IMR-90 (cell line): ENCODE measurements around the gene RAI1. TPM values are rescaled to one million over a fixed set of nuclear protein-coding genes. Genes with fewer than 3 reads are reported as not detected.

Experiments used
- ATAC-seq: fragments of 200-7000 bp; cut with Tn5 transposase; 2 replicates; pipeline ENCODE4 v1.9.1; 2020; ENCODE audit warnings: low read depth, mild to moderate bottlenecking, moderate library complexity
- BruUV-seq: library from RNA; stranded (reverse); fragments of 400-500 nt; replicated peaks from 2 replicates; lab custom pipeline; 2021; lab: Mats Ljungman, UMichigan
- CTCF ChIA-PET: fragments of 300-600 bp; formaldehyde crosslinking; extraction: SDS; loops from one replicate; lab custom pipeline; 2021; ENCODE audit warnings: antibody characterized with exemption; lab: Yijun Ruan, JAX
- POLR2A ChIA-PET: fragments of 300-600 bp; sonication (Branson Sonifier 250); formaldehyde crosslinking; loops from one replicate; lab custom pipeline; 2022; ENCODE audit warnings: antibody characterized with exemption; ENCODE audit not compliant: unreplicated experiment; lab: Charles Lee
- DNase-seq: peaks from one replicate; pipeline ENCODE4 v3.0.0; 2013
- H2AFZ ChIP-seq: replicated peaks from 2 replicates; pipeline ENCODE3; 2013; ENCODE audit warnings: low read length, mild to moderate bottlenecking; ENCODE audit not compliant: poor library complexity
- H2AK5ac ChIP-seq: 2 replicates; pipeline ENCODE4 v1.6.1; 2013; ENCODE audit warnings: low read depth, low read length, inconsistent platforms
- H2AK9ac ChIP-seq: replicated peaks from 2 replicates; pipeline ENCODE3; 2013; ENCODE audit warnings: mild to moderate bottlenecking, low read depth, low read length, moderate library complexity; ENCODE audit not compliant: poor library complexity
- H2BK120ac ChIP-seq: 2 replicates; pipeline ENCODE4 v1.6.1; 2013; ENCODE audit warnings: low read depth, low read length, inconsistent platforms
- H2BK15ac ChIP-seq: 3 replicates; pipeline ENCODE4 v1.6.1; 2013; ENCODE audit warnings: low read depth, low read length, inconsistent platforms
- H2BK20ac ChIP-seq: 2 replicates; pipeline ENCODE4 v1.6.1; 2013; ENCODE audit warnings: low read depth, mild to moderate bottlenecking, inconsistent platforms, low read length, moderate library complexity
- H2BK5ac ChIP-seq: 2 replicates; pipeline ENCODE4 v1.6.1; 2013; ENCODE audit warnings: mild to moderate bottlenecking, low read depth, low read length, inconsistent platforms; ENCODE audit not compliant: poor library complexity, severe bottlenecking
- H3K14ac ChIP-seq: replicated peaks from 2 replicates; pipeline ENCODE4 v1.6.1; 2013; ENCODE audit warnings: low read depth, low read length, inconsistent platforms
- H3K18ac ChIP-seq: 2 replicates; pipeline ENCODE4 v1.6.1; 2013; ENCODE audit warnings: low read depth, low read length, control low read depth
- H3K23ac ChIP-seq: 2 replicates; pipeline ENCODE4 v1.6.1; 2013; ENCODE audit warnings: low read depth, low read length, inconsistent platforms
- H3K27ac ChIP-seq: 2 replicates; pipeline ENCODE4 v1.5.1; 2013; ENCODE audit warnings: mild to moderate bottlenecking, control low read depth, low read length; ENCODE audit not compliant: insufficient read depth
- H3K27me3 ChIP-seq: 2 replicates; pipeline ENCODE4 v1.6.1; 2013; ENCODE audit warnings: low read length; ENCODE audit not compliant: control insufficient read depth, insufficient read depth
- H3K36me3 ChIP-seq: 2 replicates; pipeline ENCODE4 v1.6.1; 2013; ENCODE audit warnings: low read length, mixed read lengths; ENCODE audit not compliant: control insufficient read depth, insufficient read depth
- H3K4ac ChIP-seq: 2 replicates; pipeline ENCODE4 v1.6.1; 2013; ENCODE audit warnings: low read depth, low read length, inconsistent platforms
- H3K4me1 ChIP-seq: 2 replicates; pipeline ENCODE4 v1.6.1; 2013; ENCODE audit warnings: low read length, mixed read lengths; ENCODE audit not compliant: control insufficient read depth, insufficient read depth
- H3K4me2 ChIP-seq: 2 replicates; pipeline ENCODE4 v1.6.1; 2013; ENCODE audit warnings: low read depth, mild to moderate bottlenecking, control low read depth, low read length, moderate library complexity
- H3K4me3 ChIP-seq: 2 replicates; pipeline ENCODE4 v1.5.1; 2013; ENCODE audit warnings: low read depth, mild to moderate bottlenecking, control low read depth, low read length, moderate library complexity; ENCODE audit not compliant: insufficient read depth
- H3K56ac ChIP-seq: 2 replicates; pipeline ENCODE4 v1.6.1; 2013; ENCODE audit warnings: low read length, inconsistent platforms; ENCODE audit not compliant: insufficient read depth; ENCODE audit errors: extremely low read depth
- H3K79me1 ChIP-seq, 2 experiments: 2 replicates each; pipeline ENCODE4 v1.6.1; 2013; ENCODE audit warnings: low read length in 2 of 2, inconsistent platforms in 1 of 2, low read depth in 1 of 2
- H3K9ac ChIP-seq: 2 replicates; pipeline ENCODE4 v1.6.1; 2013; ENCODE audit warnings: low read depth, low read length, control low read depth
- H3K9me1 ChIP-seq: 2 replicates; pipeline ENCODE4 v1.6.1; 2013; ENCODE audit warnings: low read length, inconsistent platforms; ENCODE audit not compliant: insufficient read depth
- H3K9me3 ChIP-seq: 2 replicates; pipeline ENCODE4 v1.6.1; 2013; ENCODE audit warnings: low read length; ENCODE audit not compliant: control insufficient read depth, insufficient read depth
- H4K20me1 ChIP-seq: 2 replicates; pipeline ENCODE4 v1.6.1; 2013; ENCODE audit warnings: low read length, inconsistent platforms; ENCODE audit not compliant: insufficient read depth
- H4K5ac ChIP-seq: 2 replicates; pipeline ENCODE4 v1.6.1; 2013; ENCODE audit warnings: mild to moderate bottlenecking, low read depth, low read length, control low read depth
- H4K8ac ChIP-seq, 2 experiments: 2 replicates each; pipeline ENCODE4 v1.6.1; 2013; ENCODE audit warnings: low read depth in 2 of 2, low read length in 2 of 2, control low read depth in 1 of 2, inconsistent platforms in 1 of 2
- H4K91ac ChIP-seq: 2 replicates; pipeline ENCODE4 v1.6.1; 2013; ENCODE audit warnings: low read depth, low read length, inconsistent platforms; ENCODE audit not compliant: insufficient read depth
- BHLHE40 ChIP-seq: fragments of 150-350 bp; IDR thresholded peaks from 2 replicates; pipeline ENCODE4 v1.6.1; 2016; ENCODE audit warnings: mild to moderate bottlenecking, low read depth, low read length
- CEBPB ChIP-seq: IDR thresholded peaks from 2 replicates; pipeline ENCODE4 v1.6.1; 2012; ENCODE audit warnings: low read depth, low read length, improper control_type of control experiment
- CHD1 ChIP-seq: IDR thresholded peaks from 2 replicates; pipeline ENCODE4 v1.6.1; 2012; ENCODE audit warnings: low read depth, low read length, improper control_type of control experiment
- ELK1 ChIP-seq: fragments of 150-350 bp; IDR thresholded peaks from 2 replicates; pipeline ENCODE4 v1.6.1; 2016; ENCODE audit warnings: low read depth, mild to moderate bottlenecking, low read length, moderate library complexity, borderline replicate concordance
- FOS ChIP-seq: fragments of 150-350 bp; IDR thresholded peaks from 2 replicates; pipeline ENCODE4 v1.6.1; 2016; ENCODE audit warnings: low read depth, low read length
- MAFK ChIP-seq: IDR thresholded peaks from 2 replicates; pipeline ENCODE4 v1.6.1; 2012; ENCODE audit warnings: low read depth, low read length, improper control_type of control experiment
- MAZ ChIP-seq: IDR thresholded peaks from 2 replicates; pipeline ENCODE4 v1.6.1; 2012; ENCODE audit warnings: low read depth, mild to moderate bottlenecking, low read length, improper control_type of control experiment, moderate library complexity, borderline replicate concordance
- MXI1 ChIP-seq: IDR thresholded peaks from 2 replicates; pipeline ENCODE4 v1.6.1; 2012; ENCODE audit warnings: low read depth, mild to moderate bottlenecking, low read length, moderate library complexity, borderline replicate concordance
- NFE2L2 ChIP-seq: fragments of 150-350 bp; IDR thresholded peaks from 2 replicates; pipeline ENCODE4 v1.6.1; 2016; ENCODE audit warnings: low read depth, mild to moderate bottlenecking, low read length
- POLR2A ChIP-seq: IDR thresholded peaks from 2 replicates; pipeline ENCODE4 v1.6.1; 2012; ENCODE audit warnings: mild to moderate bottlenecking, low read depth, low read length
- RAD21 ChIP-seq: IDR thresholded peaks from 2 replicates; pipeline ENCODE4 v1.6.1; 2012; ENCODE audit warnings: low read length, improper control_type of control experiment
- RCOR1 ChIP-seq: IDR thresholded peaks from 2 replicates; pipeline ENCODE4 v1.6.1; 2012; ENCODE audit warnings: mild to moderate bottlenecking, low read length, improper control_type of control experiment; ENCODE audit not compliant: insufficient replicate concordance
- RFX5 ChIP-seq: IDR thresholded peaks from 2 replicates; pipeline ENCODE4 v1.8.0; 2012; ENCODE audit warnings: low read depth, mild to moderate bottlenecking, low read length, moderate library complexity
- SMC3 ChIP-seq: fragments of 150-350 bp; IDR thresholded peaks from 2 replicates; pipeline ENCODE4 v1.6.1; 2016; ENCODE audit warnings: low read depth, mild to moderate bottlenecking, antibody characterized with exemption, low read length, moderate library complexity
- USF2 ChIP-seq: fragments of 150-350 bp; IDR thresholded peaks from 2 replicates; pipeline ENCODE4 v1.6.1; 2017; ENCODE audit warnings: mild to moderate bottlenecking, antibody characterized with exemption, low read length, low read depth
- WGBS, 2 experiments: methylation state at CpG; one replicate each; pipeline versions ENCODE4 v1.1.5 to v1.1.7; 2013; ENCODE audit warnings: missing lambda C conversion rate in 2 of 2; ENCODE audit not compliant: insufficient read length in 1 of 2; ENCODE audit errors: extremely low coverage in 2 of 2; 5-methylcytosine and 5-hydroxymethylcytosine counted together
- dilution Hi-C: fragments of 300-500 bp; cut with HindIII; formaldehyde crosslinking; loops from one replicate; pipeline ENCODE4 v1.14.3; 2018; ENCODE audit warnings: low sequenced_read_pairs; ENCODE audit not compliant: unreplicated experiment
- in situ Hi-C: fragments of 300-500 bp; cut with MboI; formaldehyde crosslinking; loops from 3 replicates; pipeline ENCODE4 v1.14.3; 2019; ENCODE audit warnings: low sequenced_read_pairs, inconsistent platforms, mixed read lengths
- intact Hi-C: fragments of 100-400 bp; cut with micrococcal nuclease; formaldehyde crosslinking; loops from 2 replicates; pipeline ENCODE4 v1.10.0; 2022
- polyA plus RNA-seq, 3 experiments: library from polyadenylated mRNA; depleted of rRNA; stranded (reverse); fragments of >200 nt; gene quantifications; 2 replicates each; pipeline ENCODE4 v1.2.3, GENCODE V29; 2012; ENCODE audit warnings: low replicate concordance in 1 of 3
- total RNA-seq: library from RNA; depleted of rRNA; stranded (reverse); fragments of >200 nt; gene quantifications from 2 replicates; pipeline ENCODE4 v1.2.3, GENCODE V29; 2012
- TF ChIP-seq, protein P1 (sequence below): conservative IDR thresholded peaks from 2 replicates; pipeline ENCODE4 v1.5.1; 2012; ENCODE audit warnings: mild to moderate bottlenecking, low read depth, low read length, improper control_type of control experiment

Gene RAI1
- total and polyA plus RNA-seq, 2 of the 4 experiments (the other 2 are of a cell fraction) = 1.8 to 10.5 TPM

DNA sequence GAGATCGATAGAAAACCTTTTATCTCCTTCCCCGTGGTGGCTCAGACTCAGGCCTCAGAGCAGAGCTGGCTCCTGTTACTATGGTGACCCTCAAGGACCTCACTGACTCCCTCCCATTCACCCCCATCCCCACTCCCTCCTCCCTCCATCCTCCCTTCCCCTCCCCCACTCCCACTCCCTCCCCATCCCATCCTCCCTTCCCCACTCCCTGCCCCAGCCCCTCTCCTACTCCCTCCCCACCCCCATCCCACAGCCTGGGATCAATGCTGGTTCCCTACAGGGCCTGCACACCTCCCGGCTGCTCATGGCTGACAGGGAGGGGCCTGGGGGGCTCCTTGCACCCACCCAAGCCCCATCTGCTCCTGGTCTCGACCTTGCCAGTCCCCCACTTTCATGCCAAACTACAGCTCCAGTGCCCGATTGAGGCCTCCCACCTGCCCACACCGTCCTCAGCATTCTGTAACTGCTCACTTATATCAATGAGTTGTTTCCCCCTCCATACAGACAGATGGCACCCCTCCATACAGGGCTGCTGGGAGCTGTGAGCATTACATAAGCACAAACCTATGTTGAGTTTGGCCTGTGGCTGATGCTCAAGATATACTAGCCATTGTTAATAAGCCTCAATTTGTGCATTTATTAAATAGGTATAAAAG, 11.6 kb upstream of the RAI1 start:
- no TSS peak for BruUV-seq

More for the DNA sequence above, 11.6 kb upstream of the RAI1 start:
- H2AK5ac ChIP-seq = no peak overlapping the region
- H2AK9ac ChIP-seq = no peak overlapping the region
- dilution Hi-C loops (no loop called here), intact Hi-C loops (no loop called here), in situ Hi-C loops (no loop called here)
- H3K4me1 ChIP-seq = 0 out of 2 replicates have a peak, but pooled peaks cover 2% of the 10 kb centered on the region
- no peaks in the 10 kb centered on the region for H3K36me3 ChIP-seq
- H2AFZ ChIP-seq = no peak overlapping the region
- H2BK15ac ChIP-seq = no peak overlapping the region
- no peaks in the 10 kb centered on the region for H3K9me3 ChIP-seq
- POLR2A ChIA-PET = no interaction called here
- H2BK120ac ChIP-seq = no peak overlapping the region
- H3K27me3 ChIP-seq = peaks cover 4% of the 10 kb centered on the region
- H2BK5ac ChIP-seq = no peak overlapping the region
- H4K91ac ChIP-seq = no peak overlapping the region
- ATAC-seq (no peak), DNase-seq (no peak)
- H3K4me2 ChIP-seq = no peak overlapping the region
- H3K4me3 ChIP-seq = no peak overlapping the region
- no peak overlapping the region for H4K8ac ChIP-seq
- H4K5ac ChIP-seq = no peak overlapping the region
- H3K9ac ChIP-seq = no peak overlapping the region
- H4K20me1 ChIP-seq = no peaks in the 10 kb centered on the region
- H3K14ac ChIP-seq = no peak overlapping the region
- 66% methylated on average over 5 of the region's 6 CpGs; no CpG with 5 or more reads in 1 of the 2 experiments for WGBS, 2 experiments
- no peaks in the 10 kb centered on the region for H3K9me1 ChIP-seq
- no peak for TF ChIP-seq BHLHE40
- no peak for TF ChIP-seq RAD21
- no peak for TF ChIP-seq NFE2L2
- TF ChIP-seq, protein P1, sequence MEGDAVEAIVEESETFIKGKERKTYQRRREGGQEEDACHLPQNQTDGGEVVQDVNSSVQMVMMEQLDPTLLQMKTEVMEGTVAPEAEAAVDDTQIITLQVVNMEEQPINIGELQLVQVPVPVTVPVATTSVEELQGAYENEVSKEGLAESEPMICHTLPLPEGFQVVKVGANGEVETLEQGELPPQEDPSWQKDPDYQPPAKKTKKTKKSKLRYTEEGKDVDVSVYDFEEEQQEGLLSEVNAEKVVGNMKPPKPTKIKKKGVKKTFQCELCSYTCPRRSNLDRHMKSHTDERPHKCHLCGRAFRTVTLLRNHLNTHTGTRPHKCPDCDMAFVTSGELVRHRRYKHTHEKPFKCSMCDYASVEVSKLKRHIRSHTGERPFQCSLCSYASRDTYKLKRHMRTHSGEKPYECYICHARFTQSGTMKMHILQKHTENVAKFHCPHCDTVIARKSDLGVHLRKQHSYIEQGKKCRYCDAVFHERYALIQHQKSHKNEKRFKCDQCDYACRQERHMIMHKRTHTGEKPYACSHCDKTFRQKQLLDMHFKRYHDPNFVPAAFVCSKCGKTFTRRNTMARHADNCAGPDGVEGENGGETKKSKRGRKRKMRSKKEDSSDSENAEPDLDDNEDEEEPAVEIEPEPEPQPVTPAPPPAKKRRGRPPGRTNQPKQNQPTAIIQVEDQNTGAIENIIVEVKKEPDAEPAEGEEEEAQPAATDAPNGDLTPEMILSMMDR = no peak
- no peak for TF ChIP-seq CHD1
- TF ChIP-seq USF2 = no peak
- no peak for TF ChIP-seq RFX5
- TF ChIP-seq MAFK = no peak
- no peak for TF ChIP-seq MXI1
- TF ChIP-seq FOS = no peak
- no peak for TF ChIP-seq MAZ
- TF ChIP-seq RCOR1 = no peak
- no peak for TF ChIP-seq CEBPB
- TF ChIP-seq SMC3 = no peak
- TF ChIP-seq ELK1 = no peak
- TF ChIP-seq POLR2A = no peak
- H3K18ac ChIP-seq = no peak overlapping the region
- H3K27ac ChIP-seq = no peak overlapping the region
- no peak overlapping the region for H3K23ac ChIP-seq
- CTCF ChIA-PET = interaction anchor here (0.5 kb wide), 1 partner anchor 256 kb away, joined by 4 read pairs; no protein-coding TSS in a partner anchor
- H3K56ac ChIP-seq = no peak overlapping the region
- H3K4ac ChIP-seq = no peak overlapping the region
- no peak overlapping the region for H2BK20ac ChIP-seq
- H3K79me1 ChIP-seq = no peaks in the 10 kb centered on the region
